Spinal cord (tissue), 10 donors: ENCODE results near the gene NXT2. TPM values are rescaled to one million over a fixed set of nuclear protein-coding genes. Genes with fewer than 3 reads are reported as not detected.
"Not testable (repeated sequence)": the region's sequence is repeated elsewhere in the genome, so short reads cannot be mapped to it uniquely, and the experiment has no call there.

Experiments
- DNase-seq, 6 donors: peaks; one replicate each; pipeline versions ENCODE4 v3.0.0 to v3.0.0-alpha.2; 2013 to 2015; ENCODE audit warnings: low spot score in 6 of 6, low read depth in 4 of 6
- H3K27ac ChIP-seq: one replicate; pipeline ENCODE4 v1.5.1; 2013; ENCODE audit warnings: low read depth, low read length, control low read depth
- H3K27me3 ChIP-seq: one replicate; pipeline ENCODE4 v1.6.1; 2013; ENCODE audit warnings: low read length; ENCODE audit not compliant: control insufficient read depth, insufficient read depth
- H3K36me3 ChIP-seq: one replicate; pipeline ENCODE4 v1.6.1; 2013; ENCODE audit warnings: low read length; ENCODE audit not compliant: control insufficient read depth, insufficient read depth
- H3K4me1 ChIP-seq: one replicate; pipeline ENCODE4 v1.6.1; 2013; ENCODE audit warnings: low read length; ENCODE audit not compliant: control insufficient read depth, insufficient read depth
- H3K4me3 ChIP-seq: one replicate; pipeline ENCODE4 v1.5.1; 2013; ENCODE audit warnings: low read depth, low read length, control low read depth
- H3K9me3 ChIP-seq: one replicate; pipeline ENCODE4 v1.6.1; 2013; ENCODE audit warnings: low read length; ENCODE audit not compliant: control insufficient read depth, insufficient read depth
- WGBS: methylation state at CpG from one replicate; pipeline ENCODE4 v1.1.5; 2013; ENCODE audit warnings: missing lambda C conversion rate; ENCODE audit not compliant: insufficient coverage; 5-methylcytosine and 5-hydroxymethylcytosine counted together
- polyA plus RNA-seq, 2 donors: library from polyadenylated mRNA; unstranded; fragments of 120-200 nt; gene quantifications; one replicate each; pipeline ENCODE4 v1.2.1, GENCODE V29; 2013; ENCODE audit not compliant: insufficient read length in 2 of 2
- total RNA-seq, 2 donors: library from RNA; depleted of rRNA in 1 of 2; stranded (reverse); fragments of 120-200 nt in 1 of 2; fragments of >200 nt in 1 of 2; gene quantifications; one replicate each; pipeline versions ENCODE4 v1.2.3 to v1.2.4, GENCODE V29; 2013 to 2014
- donor health status: healthy.

NXT2 gene
- total and polyA plus RNA-seq, 4 donors: 12.7 to 32.3 (median 17.2) TPM

DNA sequence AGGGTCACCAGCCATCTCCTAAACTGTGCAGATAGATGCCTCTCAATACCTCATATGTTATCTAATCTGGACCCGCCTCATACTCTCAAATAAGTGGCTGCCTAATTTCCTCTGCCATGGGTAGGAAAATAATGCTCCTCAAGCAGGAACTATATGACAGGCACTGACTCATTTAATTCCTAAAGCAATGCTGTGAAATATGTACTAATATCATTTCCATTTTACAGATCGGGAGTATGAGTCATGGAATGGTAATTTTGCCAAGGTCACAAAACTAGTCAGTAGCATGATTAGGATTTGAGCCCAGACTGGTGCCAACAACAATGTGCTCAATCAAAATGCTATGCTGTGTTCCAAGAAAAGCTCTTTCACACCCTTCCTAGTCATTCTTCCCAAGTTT lies 3.0 kb upstream of the NXT2 start:
- Histone ChIP-seq H3K36me3 (no peaks in the 10 kb centered on the region), H3K9me3 (peaks cover 2% of the 10 kb centered on the region), H3K4me1 (no peaks in the 10 kb centered on the region), H3K27ac (no peak overlapping the region), H3K4me3 (no peak overlapping the region), H3K27me3 (peaks cover 8% of the 10 kb centered on the region)
- DNase-seq: no peak
- no CpG with 5 or more reads among the region's 2 CpGs for whole genome bisulfite sequencing

DNA sequence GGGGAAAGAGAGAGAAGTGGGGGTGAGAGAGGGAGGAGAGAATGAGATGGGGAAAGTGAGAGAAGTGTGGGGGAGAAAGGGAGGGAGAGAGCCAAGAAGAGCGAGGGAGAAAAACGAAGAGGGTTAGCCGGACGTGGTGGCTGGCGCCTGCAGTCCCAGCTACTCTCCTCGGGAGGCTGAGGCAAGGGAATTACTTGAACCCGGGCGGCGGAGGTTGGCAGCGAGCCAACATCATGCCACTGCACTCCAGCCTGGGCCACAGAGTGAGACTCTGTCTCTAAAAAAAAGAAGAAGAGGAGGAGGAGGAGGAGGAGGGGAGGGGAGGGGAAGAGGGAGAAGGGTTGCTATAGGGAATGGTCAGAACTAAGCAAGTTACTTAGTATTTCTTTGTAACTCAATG lies 1.7 kb upstream of the NXT2 start:
- Histone ChIP-seq H3K9me3 (peaks cover 2% of the 10 kb centered on the region), H3K4me1 (no peaks in the 10 kb centered on the region), H3K27me3 (peaks cover 8% of the 10 kb centered on the region), H3K36me3 (no peaks in the 10 kb centered on the region), H3K4me3 (no peak overlapping the region), H3K27ac (no peak overlapping the region)
- WGBS: 82% methylated on average over 10 of the region's 10 CpGs
- no peak for DNase-seq

DNA sequence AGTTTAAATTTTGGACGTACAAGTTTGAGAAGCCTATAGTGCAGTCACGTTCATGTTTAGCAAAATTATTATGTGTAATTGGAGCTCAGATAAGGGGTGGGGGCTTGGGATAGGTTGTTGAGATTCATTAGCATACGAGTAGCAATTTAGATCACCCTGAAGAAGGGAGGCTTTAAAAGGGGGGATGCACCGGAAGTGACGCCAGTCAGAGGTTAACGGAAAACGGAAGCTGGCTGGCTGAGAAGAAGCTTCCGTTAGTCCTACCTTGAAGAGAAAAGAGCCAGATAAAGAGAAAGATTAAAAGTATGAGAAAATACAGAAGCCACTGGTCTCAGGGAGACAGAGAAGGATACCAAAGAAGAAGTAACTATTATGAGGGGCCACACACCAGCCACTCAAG lies 1.1 kb upstream of the NXT2 start:
- Histone ChIP-seq H3K4me1 (no peaks in the 10 kb centered on the region), H3K9me3 (peaks cover 2% of the 10 kb centered on the region), H3K36me3 (no peaks in the 10 kb centered on the region), H3K27ac (no peak overlapping the region), H3K4me3 (no peak overlapping the region), H3K27me3 (peaks cover 8% of the 10 kb centered on the region)
- DNase-seq: no peak
- 95% methylated on average over 5 of the region's 8 CpGs for WGBS

DNA sequence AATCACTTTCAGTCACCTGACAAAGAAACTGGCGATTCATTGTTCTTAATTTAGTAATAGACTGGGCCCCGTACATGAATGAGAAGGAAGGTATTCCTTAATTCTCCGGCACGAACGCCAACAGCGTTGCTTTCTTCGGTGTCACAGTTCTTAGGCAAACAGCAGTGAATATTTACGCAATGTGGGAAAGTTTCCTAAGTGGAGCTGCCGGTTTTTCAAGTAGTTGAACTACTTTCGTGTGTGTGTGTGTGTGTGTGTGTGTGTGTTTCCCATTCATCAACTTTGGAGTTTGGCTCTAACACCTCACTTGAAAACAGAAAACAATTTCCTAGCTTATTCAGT lies 651 bp downstream of the NXT2 start:
- Histone ChIP-seq H3K9me3 (peaks cover 2% of the 10 kb centered on the region), H3K27ac (peak overlapping the region; percentile 96), H3K4me1 (no peaks in the 10 kb centered on the region), H3K27me3 (peaks cover 6% of the 10 kb centered on the region), H3K36me3 (no peaks in the 10 kb centered on the region), H3K4me3 (peak overlapping the region; percentile 80)
- peak in 2 of 6 donors; percentile 20 to 36 for DNase-seq
- 45% methylated on average over 2 of the region's 10 CpGs for WGBS

DNA sequence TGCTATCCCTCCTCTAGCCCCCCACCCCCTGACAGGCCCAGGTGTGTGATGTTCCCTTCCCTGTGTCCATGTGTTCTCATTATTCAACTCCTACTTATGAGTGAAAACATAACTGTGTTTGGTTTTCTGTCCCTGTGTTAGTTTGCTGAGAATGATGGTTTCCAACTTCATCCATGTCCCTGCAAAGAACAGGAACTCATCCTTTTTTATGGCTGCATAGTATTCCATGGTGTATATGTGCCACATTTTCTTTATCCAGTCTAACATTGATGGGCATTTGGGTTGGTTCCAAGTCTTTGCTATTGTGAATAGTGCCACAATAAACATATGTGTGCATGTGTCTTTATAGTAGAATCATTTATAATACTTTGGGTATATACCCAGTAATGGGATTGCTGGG lies 2.4 kb downstream of the NXT2 start:
- H3K36me3 ChIP-seq: not testable (repeated sequence)

DNA sequence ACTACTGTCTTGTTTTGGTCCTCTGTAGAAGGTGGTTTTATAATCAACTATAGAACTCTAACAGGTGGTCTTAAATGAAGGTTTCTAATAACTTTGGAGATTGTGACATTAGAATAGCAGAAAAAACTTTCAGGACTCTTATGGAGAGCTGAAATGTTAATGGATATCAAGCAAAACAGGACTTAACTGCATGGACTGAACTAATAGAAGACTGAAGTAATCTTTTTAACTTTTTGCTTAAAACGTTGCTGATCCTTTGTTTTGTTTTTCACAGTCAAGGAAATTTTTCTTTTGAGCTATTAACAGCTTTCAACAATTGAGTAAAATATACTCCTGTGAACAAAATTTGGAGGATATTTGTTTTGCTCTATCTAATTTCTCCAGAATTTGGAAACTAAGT lies 17.2 kb downstream of the NXT2 start:
- no peak overlapping the region for H3K4me3 ChIP-seq
- no peak for DNase-seq
- H3K36me3 ChIP-seq: no peaks in the 10 kb centered on the region
- no CpG with 5 or more reads among the region's 1 CpG for WGBS
- peaks cover 2% of the 10 kb centered on the region for H3K9me3 ChIP-seq
- H3K27ac ChIP-seq: no peak overlapping the region
- H3K27me3 ChIP-seq: no peaks in the 10 kb centered on the region
- no peaks in the 10 kb centered on the region for H3K4me1 ChIP-seq

More for the DNA sequence above, 2.4 kb downstream of the NXT2 start:
- not testable (repeated sequence) for DNase-seq, H3K4me1 ChIP-seq, H3K4me3 ChIP-seq, H3K9me3 ChIP-seq, H3K27ac ChIP-seq, H3K27me3 ChIP-seq

DNA sequence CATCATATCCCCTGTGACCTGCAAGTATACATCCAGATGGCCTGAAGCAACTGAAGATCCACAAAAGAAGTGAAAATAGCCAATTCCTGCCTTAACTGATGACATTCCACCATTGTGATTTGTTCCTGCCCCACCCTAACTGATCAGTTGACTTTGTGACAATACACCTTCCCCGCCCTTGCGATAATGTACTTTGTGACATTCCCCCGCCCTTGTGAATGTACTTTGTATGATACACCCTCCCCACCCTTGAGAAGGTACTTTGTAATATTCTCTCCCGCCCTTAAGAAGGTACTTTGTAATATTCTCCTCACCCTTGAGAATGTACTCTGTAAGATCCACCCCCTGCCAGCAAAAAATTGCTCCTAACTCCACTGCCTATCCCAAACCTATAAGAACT lies 39.4 kb downstream of the NXT2 start:
- H3K9me3 ChIP-seq, H3K27ac ChIP-seq, DNase-seq, H3K27me3 ChIP-seq, H3K4me3 ChIP-seq, H3K4me1 ChIP-seq, H3K36me3 ChIP-seq: not testable (repeated sequence)
- WGBS: no CpG with 5 or more reads among the region's 4 CpGs

DNA sequence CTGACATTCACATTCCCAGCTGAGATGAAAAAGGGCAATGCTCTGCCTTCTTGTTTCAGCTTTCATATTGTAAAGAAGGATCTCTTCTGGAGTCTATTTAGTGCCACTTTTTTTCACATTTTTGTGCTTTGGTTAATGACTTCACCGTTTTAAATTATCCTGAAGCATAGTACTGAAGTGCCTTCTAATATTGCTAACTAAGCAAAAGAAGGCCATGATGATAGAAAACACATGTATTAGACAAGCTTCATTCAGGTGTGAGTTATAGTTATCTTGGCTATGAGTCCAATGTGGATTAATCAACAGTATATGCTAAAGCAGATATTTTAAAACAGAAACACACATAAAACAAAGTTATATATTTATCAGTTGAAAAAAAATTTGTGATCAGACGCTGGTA lies 40.4 kb downstream of the NXT2 start:
- Histone ChIP-seq H3K9me3 (no peaks in the 10 kb centered on the region), H3K4me1 (no peaks in the 10 kb centered on the region), H3K36me3 (no peaks in the 10 kb centered on the region), H3K27me3 (peaks cover 2% of the 10 kb centered on the region), H3K4me3 (no peak overlapping the region), H3K27ac (no peak overlapping the region)
- no CpG with 5 or more reads among the region's 2 CpGs for WGBS
- no peak for DNase-seq

DNA sequence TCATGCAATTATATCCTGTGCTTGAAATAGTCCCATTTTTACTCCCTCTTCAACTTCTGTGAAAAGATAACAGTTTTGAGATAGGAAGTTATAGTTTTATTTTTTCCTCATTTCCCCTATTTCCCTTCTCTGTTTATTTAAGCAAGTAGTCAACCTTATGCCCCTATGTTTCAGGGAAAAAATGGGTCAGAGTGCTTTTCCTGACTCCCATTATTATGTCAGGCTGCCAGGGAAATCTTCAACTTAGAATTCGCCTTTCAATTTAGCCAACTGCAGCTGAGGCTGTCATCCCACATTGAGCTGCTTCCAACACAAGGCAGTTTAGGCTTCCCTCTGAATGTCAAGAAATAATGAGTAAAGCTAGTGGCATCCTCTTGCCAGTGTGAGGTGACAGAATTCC lies 42.3 kb downstream of the NXT2 start:
- Histone ChIP-seq H3K9me3 (no peaks in the 10 kb centered on the region), H3K36me3 (no peaks in the 10 kb centered on the region), H3K27me3 (no peaks in the 10 kb centered on the region), H3K27ac (no peak overlapping the region), H3K4me1 (no peaks in the 10 kb centered on the region), H3K4me3 (no peak overlapping the region)
- DNase-seq: peak in 1 of 6 donors; percentile 9
- no CpG with 5 or more reads among the region's 1 CpG for WGBS

DNA sequence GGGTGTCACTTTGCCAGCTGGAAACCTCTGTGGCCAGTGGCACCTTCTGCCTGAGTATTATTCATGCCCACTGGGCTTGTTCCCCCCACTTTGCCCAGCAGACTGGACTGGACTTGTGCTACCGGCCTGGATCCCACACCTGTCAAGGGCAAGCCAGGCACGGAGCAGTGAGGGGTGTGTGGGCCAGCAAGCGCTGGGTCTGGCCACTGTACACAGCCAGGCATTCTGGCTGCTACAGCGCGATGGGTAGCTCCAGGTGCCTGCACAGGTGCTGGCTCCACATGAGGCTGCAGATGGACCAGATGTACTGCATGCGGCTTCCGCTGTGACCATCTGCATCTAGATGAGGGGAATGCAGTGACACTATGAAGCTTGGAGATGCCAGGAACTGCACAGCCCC lies 48.8 kb downstream of the NXT2 start:
- no peaks in the 10 kb centered on the region for H3K36me3 ChIP-seq
- DNase-seq: no peak
- WGBS: 82% methylated on average over 7 of the region's 7 CpGs
- H3K4me1 ChIP-seq: no peaks in the 10 kb centered on the region
- H3K27me3 ChIP-seq: peaks cover 9% of the 10 kb centered on the region
- H3K27ac ChIP-seq: no peak overlapping the region
- no peaks in the 10 kb centered on the region for H3K9me3 ChIP-seq
- H3K4me3 ChIP-seq: no peak overlapping the region
